Cardiac fibroblast (primary cell): Measurements from ENCODE around the gene SYT7.

ENCODE experiments used
- DNase-seq, 2 donors: peaks; one replicate each; pipeline versions ENCODE4 v3.0.0 to v3.0.0-alpha.2; 2010; ENCODE audit warnings: low read depth in 2 of 2
- H3K4me3 ChIP-seq, 2 donors: replicated peaks in 1 of 2; 1 replicate in 1 of 2; 2 replicates in 1 of 2; pipeline ENCODE4 v1.5.1; 2011; ENCODE audit warnings: low read depth in 2 of 2, low read length in 2 of 2, mild to moderate bottlenecking in 2 of 2, moderate library complexity in 1 of 2
- TF ChIP-seq, protein P1 (sequence below): IDR thresholded peaks from one replicate; pipeline ENCODE4 v1.5.1; 2011; ENCODE audit warnings: low read depth, mild to moderate bottlenecking, low read length, inconsistent platforms

The SYT7 gene

DNA sequence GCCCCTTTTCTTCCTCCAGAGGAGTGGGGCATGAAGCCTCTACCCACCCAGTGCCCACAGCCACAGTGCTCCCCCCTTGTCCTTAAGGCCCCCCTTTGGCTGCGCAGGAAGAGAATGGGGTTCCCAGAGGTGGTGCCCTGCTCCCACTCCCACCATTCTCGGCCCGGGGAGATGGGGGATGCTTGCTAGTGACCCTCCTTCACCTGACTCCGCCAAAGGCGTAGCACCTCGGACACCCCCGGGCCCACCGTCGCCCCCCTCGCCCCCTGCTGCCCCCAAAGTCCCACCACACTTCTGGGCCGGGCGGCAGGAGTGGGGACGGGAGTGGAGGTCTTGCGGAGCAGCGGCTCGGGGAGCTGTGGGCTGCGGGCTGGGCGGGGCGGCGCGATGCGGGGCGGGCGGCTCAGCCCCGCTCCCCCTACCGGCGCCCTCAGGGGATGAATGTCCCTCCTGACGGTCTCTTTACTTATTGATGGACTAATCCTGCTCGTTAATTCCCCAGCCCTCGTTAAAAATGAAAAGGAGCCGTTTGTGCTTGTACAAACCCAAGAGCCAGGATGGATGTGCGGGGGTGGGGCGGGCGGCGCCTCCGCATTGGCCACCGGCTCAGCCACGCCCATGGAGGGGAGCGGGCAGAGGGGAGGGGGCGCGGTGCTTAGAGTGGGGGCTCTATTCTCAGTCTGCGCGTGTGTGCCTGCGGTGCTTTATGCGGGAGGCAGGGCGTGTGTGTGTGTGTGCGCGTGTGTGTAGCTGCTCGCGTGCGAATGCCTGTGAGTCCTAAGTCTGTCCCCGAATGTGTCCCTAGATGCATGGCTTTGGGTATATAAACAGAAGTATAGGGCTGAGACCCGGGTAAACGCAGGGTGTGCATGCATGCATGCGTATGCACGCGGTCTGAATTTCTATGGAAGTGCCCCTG, 25.6 kb downstream of the SYT7 start:
- no peak overlapping the region for H3K4me3 ChIP-seq
- no peak for DNase-seq
- TF ChIP-seq, protein P1, sequence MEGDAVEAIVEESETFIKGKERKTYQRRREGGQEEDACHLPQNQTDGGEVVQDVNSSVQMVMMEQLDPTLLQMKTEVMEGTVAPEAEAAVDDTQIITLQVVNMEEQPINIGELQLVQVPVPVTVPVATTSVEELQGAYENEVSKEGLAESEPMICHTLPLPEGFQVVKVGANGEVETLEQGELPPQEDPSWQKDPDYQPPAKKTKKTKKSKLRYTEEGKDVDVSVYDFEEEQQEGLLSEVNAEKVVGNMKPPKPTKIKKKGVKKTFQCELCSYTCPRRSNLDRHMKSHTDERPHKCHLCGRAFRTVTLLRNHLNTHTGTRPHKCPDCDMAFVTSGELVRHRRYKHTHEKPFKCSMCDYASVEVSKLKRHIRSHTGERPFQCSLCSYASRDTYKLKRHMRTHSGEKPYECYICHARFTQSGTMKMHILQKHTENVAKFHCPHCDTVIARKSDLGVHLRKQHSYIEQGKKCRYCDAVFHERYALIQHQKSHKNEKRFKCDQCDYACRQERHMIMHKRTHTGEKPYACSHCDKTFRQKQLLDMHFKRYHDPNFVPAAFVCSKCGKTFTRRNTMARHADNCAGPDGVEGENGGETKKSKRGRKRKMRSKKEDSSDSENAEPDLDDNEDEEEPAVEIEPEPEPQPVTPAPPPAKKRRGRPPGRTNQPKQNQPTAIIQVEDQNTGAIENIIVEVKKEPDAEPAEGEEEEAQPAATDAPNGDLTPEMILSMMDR: peak; percentile 4

DNA sequence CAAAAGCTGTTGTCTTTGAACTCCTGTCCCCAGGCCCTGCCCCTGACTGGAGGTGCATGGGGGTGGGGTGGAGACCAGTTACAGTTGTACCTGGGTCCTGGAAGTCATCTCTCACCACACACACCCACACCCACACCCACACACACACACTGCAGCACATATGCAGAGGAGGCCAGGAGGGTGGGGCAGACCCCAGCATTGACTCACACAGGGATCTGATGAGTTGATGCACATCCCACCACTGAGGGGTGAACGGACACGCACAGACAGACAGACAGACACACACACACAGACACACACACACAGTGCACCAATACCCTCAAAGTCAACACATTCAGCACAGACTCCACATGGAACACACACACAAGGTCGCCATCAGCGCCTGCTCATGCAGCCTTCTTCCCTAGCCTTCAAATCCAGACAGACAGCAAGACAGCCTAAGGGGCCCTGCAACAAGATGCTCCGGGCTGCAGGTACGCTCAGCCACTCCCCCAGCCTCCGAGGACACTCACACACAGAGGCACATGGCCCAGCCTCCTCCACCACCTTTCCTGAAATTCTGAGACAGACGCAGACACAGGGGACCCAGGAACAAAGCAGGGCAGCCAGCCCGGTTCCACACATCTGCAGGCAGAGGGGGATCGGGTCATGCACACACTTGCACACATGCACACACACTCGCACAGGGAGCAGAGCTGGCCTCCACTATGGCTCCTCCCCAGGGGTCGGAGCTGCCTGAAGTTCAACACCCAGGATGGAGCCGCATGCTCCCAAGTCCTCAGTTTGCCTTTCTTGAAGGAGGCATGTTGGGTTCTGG, 26.5 kb downstream of the SYT7 start:
- TF ChIP-seq, protein P1: no peak
- DNase-seq: no peak
- H3K4me3 ChIP-seq: no peak overlapping the region

DNA sequence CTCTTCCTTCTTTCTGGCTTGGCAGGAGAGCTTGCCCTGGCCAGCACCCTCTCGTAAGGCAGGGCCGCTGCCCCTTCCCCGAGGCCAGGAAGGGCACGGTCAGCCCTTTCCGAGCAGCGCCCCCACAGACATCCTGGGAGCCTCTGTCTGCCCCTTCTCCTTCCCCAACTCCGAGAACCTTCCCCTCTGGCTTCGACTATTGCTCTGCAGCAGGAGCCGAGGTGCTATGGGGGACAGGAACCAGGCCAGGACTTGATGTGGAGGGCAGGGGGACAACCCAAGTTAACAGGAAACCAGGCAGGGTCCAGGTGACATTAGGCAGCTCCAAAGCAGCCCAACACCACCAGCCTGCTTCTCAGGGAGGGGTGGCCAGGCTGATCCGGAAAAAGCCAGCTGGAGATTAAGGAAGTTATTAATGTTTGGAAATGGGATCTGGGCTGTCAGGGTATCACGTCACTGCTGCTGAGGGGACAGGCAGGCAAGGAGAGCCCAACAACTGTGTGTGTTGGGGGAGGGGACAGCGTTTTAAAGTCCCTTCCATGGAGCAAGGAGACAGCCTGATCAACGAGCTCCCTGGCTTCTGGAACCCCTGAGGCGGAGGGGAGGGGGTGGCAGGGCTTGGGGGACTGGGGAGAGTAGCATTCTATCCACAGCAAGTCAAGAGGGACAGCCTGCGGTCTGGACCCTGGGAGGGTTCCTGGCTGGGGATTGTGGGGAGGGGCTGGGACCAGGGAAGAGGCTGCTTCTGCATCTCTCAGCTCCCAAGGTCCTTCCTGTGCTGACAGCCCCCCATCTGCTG, 27.3 kb downstream of the SYT7 start:
- no peak for DNase-seq
- TF ChIP-seq, protein P1: no peak
- no peak overlapping the region for H3K4me3 ChIP-seq

DNA sequence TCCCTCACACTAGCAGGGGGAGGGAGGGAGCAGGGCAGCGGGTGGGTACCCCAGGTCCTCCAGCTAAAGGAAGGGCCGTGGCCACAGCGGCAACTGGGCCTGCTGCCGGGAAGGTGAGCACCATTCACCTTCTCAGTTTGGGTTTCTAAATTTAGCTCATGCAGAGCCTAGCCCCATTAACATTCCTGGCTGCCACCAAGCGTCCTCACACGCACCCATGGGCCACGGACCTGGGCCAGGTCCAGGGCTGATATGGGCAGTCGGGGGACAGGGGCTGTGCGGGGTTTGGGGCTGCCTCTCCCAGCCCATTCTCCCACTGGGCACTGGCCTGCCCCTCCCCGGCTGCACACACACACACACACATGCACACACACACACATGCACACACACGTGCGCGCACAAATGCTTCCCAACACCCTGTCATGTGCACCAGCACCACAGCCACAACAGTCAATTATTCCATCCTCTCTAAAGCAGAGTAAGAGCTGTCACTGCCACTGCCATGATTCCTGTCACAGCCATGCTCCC, 28.7 kb downstream of the SYT7 start:
- no peak overlapping the region for H3K4me3 ChIP-seq
- DNase-seq: no peak
- TF ChIP-seq, protein P1: no peak

DNA sequence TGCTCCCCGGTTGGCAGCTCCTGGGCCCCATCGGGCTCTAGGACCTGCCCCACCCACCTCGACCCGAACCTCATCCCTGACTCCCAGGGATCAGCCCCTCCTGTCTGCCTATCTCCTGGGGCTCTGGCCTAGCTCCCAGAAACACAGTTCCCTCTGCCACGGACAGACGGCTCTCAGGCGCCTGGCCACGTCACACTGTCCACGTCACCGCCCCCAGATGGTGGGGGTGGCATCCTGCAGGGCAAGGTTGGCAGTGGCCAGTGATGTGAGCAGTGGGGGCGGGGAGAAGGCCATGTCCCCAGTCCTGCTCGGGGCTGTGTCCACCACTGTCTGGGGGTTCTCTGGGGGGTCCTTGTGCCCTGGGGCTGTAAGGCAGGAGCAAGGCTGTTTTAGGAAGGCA, 29.2 kb downstream of the SYT7 start:
- peak; percentile 25 to 63 for DNase-seq
- H3K4me3 ChIP-seq: no peak overlapping the region
- TF ChIP-seq, protein P1: no peak

DNA sequence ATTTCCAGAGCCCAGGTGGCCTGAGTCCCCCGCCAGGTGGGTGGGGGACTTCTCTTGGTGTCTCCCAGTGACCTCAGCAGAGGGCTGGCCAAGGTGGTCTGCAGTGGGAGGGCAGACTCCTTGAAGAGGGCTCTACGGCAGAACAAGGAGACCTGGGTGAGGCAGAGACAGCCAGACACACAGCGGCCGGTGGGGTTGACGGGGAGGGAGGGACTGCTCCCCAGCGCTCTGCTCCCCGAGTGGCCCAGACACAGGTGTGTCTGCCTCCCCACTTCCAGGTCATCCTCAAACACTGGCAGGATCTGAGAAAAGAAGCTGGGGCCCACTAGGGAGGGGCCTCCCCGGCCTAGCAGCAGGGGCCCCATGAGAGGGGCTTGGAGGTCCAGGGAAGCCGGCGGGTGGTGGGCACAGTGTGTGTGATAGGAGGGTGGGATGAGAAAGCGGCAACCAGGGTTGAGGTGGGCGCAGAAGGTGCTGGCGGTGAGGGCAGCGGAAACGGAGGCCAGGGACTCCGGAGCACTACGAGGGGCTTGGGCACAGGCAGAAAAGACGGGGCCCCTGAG, 30.1 kb downstream of the SYT7 start:
- H3K4me3 ChIP-seq: no peak overlapping the region
- TF ChIP-seq, protein P1: no peak
- DNase-seq: no peak
